ENCODE data around the gene TBL1X. TPM values are rescaled to one million over a fixed set of nuclear protein-coding genes. Genes with fewer than 3 reads are reported as not detected.
A peak's percentile ranks its signal among the peaks of the same experiment; 100 is the strongest.

The TBL1X gene
- total RNA-seq, 1 donor from 2014 or later, result 32.5 TPM

DNA sequence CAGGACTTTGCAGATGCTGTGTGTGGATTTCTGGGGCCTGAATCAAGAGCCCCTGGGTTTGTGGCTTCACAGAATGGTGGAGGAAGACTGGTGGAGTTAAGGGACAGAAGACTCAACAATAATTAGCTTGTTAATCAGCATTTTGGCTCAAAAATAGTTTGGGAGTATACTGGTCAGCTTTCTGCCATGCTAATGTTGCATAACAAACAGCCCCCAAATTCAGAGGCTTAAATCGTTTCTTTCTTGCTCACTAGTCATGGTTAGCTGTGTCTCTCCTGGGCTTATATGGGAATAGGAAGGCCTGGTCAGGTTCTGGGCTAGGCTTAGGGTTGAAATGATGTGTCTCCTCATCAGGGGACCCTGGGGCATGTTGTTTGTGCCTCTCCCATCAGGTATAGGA lies 24.4 kb downstream of the TBL1X start:
- TF ChIP-seq, protein P1, sequence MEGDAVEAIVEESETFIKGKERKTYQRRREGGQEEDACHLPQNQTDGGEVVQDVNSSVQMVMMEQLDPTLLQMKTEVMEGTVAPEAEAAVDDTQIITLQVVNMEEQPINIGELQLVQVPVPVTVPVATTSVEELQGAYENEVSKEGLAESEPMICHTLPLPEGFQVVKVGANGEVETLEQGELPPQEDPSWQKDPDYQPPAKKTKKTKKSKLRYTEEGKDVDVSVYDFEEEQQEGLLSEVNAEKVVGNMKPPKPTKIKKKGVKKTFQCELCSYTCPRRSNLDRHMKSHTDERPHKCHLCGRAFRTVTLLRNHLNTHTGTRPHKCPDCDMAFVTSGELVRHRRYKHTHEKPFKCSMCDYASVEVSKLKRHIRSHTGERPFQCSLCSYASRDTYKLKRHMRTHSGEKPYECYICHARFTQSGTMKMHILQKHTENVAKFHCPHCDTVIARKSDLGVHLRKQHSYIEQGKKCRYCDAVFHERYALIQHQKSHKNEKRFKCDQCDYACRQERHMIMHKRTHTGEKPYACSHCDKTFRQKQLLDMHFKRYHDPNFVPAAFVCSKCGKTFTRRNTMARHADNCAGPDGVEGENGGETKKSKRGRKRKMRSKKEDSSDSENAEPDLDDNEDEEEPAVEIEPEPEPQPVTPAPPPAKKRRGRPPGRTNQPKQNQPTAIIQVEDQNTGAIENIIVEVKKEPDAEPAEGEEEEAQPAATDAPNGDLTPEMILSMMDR (conservative IDR thresholded peaks at IDR 0.05), result no peak
- peaks cover 6% of the 10 kb centered on the region for H3K9me3 Mint-ChIP-seq
- no peaks in the 10 kb centered on the region for H3K27me3 Mint-ChIP-seq (ENCODE audit: low read depth)
- H3K4me1 Mint-ChIP-seq, result no peaks in the 10 kb centered on the region
- H3K27ac Mint-ChIP-seq (ENCODE audit: unreplicated experiment), result no peak overlapping the region
- H3K4me3 Mint-ChIP-seq, result no peak overlapping the region
- peaks cover 5% of the 10 kb centered on the region for H3K36me3 Mint-ChIP-seq (ENCODE audit: low read depth)
- DNase-seq (ENCODE audit: low read depth, low spot score), result no peak

DNA sequence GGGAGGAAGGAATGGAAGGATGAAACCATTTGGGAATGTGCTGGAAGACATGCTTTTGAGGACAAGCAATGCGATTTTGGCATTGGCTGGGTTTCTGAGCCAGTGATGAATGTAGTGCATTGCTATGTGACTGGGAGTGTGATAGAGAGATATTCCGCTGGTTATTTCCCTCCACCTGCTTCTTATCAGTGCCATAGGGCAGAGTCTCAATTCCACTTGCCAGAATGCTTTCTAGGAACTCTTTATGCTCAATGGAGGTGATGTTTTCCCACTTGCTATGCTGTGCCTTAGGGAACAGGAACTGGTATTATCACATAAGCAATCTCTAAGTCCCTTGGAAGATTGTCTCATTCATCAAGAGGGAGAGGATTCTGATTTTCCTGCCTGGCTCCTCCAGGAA lies 28.0 kb downstream of the TBL1X start:
- Mint-ChIP-seq H3K36me3 (ENCODE audit: low read depth) (peaks cover 2% of the 10 kb centered on the region), H3K4me1 (peaks cover 1% of the 10 kb centered on the region), H3K9me3 (peaks cover 2% of the 10 kb centered on the region), H3K4me3 (no peak overlapping the region), H3K27me3 (ENCODE audit: low read depth) (no peaks in the 10 kb centered on the region), H3K27ac (ENCODE audit: unreplicated experiment) (no peak overlapping the region)
- no peak for DNase-seq (ENCODE audit: low read depth, low spot score)
- TF ChIP-seq, protein P1 (conservative IDR thresholded peaks at IDR 0.05), result no peak

DNA sequence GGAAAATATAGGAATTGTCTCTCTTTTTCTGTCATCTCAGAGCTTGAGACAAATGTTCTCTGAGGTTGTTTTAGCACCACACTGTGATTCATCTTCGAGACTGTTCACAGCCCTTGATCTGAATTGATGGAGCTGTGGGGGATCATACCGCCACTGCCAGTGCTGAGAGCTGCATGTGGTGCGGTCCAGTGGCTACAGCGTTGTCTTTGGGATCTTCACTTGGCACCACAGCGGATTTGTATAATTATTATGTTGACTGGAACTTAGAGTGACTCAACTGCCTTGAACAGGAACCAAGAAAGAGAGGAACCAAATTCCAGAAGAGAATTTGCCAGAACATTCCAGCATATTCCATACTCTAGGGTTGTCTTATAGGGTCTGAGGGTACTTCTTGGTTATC lies 29.1 kb downstream of the TBL1X start:
- no peak for DNase-seq (ENCODE audit: low read depth, low spot score)
- no peak overlapping the region for H3K4me3 Mint-ChIP-seq
- peaks cover 2% of the 10 kb centered on the region for H3K36me3 Mint-ChIP-seq (ENCODE audit: low read depth)
- peaks cover 7% of the 10 kb centered on the region for H3K4me1 Mint-ChIP-seq
- no peaks in the 10 kb centered on the region for H3K27me3 Mint-ChIP-seq (ENCODE audit: low read depth)
- H3K27ac Mint-ChIP-seq (ENCODE audit: unreplicated experiment), result no peak overlapping the region
- H3K9me3 Mint-ChIP-seq, result peaks cover 5% of the 10 kb centered on the region
- TF ChIP-seq, protein P1 (conservative IDR thresholded peaks at IDR 0.05), result no peak

DNA sequence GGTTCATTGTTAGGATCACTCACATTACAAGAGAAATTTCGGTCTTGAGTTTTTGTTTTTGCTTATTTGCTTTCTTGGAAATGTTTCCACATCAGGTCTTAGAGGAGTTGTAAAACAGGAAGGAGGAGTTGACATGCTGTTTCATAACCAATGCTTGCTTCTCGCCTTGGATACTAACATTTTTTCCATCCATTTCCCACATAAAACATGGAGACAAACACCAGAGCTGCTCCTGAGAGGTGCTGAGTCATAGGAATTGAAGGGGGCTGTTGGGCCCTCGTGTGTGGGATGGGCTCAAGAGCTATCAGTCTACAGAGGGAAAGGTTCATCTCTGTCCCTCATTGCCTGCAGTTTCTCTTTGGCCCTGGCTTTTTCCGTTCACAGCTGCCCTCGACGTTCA lies 29.9 kb downstream of the TBL1X start:
- no peak for DNase-seq (ENCODE audit: low read depth, low spot score)
- TF ChIP-seq, protein P1 (conservative IDR thresholded peaks at IDR 0.05), result no peak
- Mint-ChIP-seq H3K36me3 (ENCODE audit: low read depth) (peaks cover 4% of the 10 kb centered on the region), H3K4me1 (peaks cover 12% of the 10 kb centered on the region), H3K4me3 (no peak overlapping the region), H3K27me3 (ENCODE audit: low read depth) (no peaks in the 10 kb centered on the region), H3K9me3 (peaks cover 8% of the 10 kb centered on the region), H3K27ac (ENCODE audit: unreplicated experiment) (no peak overlapping the region)

DNA sequence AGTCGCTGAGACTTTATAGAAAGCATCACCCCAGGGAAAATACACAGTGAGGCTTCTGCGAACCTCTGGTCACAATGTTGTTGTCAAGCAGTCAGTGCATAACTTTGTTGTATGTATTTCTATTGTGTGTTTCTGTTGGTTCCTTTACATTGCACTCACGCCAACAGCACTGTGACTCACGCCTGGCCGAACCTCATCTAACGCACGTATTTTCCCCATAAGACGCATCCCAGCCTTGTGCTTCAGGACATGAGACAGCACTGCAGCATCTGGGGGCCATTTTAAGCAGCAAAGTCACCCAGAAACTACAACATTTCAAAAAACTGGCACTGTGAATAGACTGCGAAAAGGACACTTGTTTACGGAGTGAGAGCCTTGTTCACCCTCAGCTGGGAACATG lies 30.6 kb downstream of the TBL1X start:
- TF ChIP-seq, protein P1 (conservative IDR thresholded peaks at IDR 0.05), result no peak
- Mint-ChIP-seq H3K36me3 (ENCODE audit: low read depth) (peaks cover 4% of the 10 kb centered on the region), H3K27me3 (ENCODE audit: low read depth) (no peaks in the 10 kb centered on the region), H3K4me1 (peaks cover 12% of the 10 kb centered on the region), H3K27ac (ENCODE audit: unreplicated experiment) (no peak overlapping the region), H3K4me3 (no peak overlapping the region), H3K9me3 (peaks cover 8% of the 10 kb centered on the region)
- DNase-seq (ENCODE audit: low read depth, low spot score), result no peak

DNA sequence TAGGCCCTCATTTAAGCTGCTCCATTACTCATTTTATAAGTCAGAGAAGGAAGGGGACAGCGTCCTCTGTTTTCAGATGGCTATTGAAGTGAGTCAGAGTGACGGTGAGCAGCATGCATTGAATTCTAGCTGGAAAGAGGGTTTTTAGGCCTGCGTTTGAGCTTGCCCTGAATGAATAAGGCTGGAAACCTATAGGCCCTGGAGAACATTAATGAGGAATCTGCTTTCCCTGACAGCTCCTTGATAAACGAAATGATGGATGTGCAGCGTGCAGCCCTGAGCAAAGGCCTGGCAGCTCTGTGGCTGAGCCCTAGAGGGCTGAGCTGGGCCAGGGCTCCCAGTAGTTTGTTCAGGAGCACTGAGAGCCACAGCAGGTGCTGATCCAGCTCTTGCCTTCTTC lies 33.4 kb downstream of the TBL1X start:
- Mint-ChIP-seq H3K4me3 (no peak overlapping the region), H3K9me3 (peaks cover 8% of the 10 kb centered on the region), H3K27me3 (ENCODE audit: low read depth) (no peaks in the 10 kb centered on the region)

More for the DNA sequence above, 33.4 kb downstream of the TBL1X start:
- TF ChIP-seq, protein P1 (conservative IDR thresholded peaks at IDR 0.05), result no peak
- Mint-ChIP-seq H3K27ac (ENCODE audit: unreplicated experiment) (peak overlapping the region; percentile 27), H3K4me1 (peaks cover 12% of the 10 kb centered on the region), H3K36me3 (ENCODE audit: low read depth) (peaks cover 20% of the 10 kb centered on the region)
- no peak for DNase-seq (ENCODE audit: low read depth, low spot score)

Measured in neural crest cell (in vitro differentiated cells).